NCI-H460 (cell line): ENCODE measurements around the gene EIF3F. TPM values are rescaled to one million over a fixed set of nuclear protein-coding genes. Genes with fewer than 3 reads are reported as not detected.
A peak's percentile ranks its signal among the peaks of the same experiment; 100 is the strongest.

Experiments used
- DNase-seq: peaks from one replicate; pipeline ENCODE4 v3.0.0-alpha.2; 2016; ENCODE audit warnings: low read depth; ENCODE audit errors: extremely low read depth
- total RNA-seq: library from RNA; depleted of rRNA; stranded (reverse); fragments of >200 nt; shearing (Covaris generic); gene quantifications from 2 replicates; pipeline ENCODE4 v1.2.3, GENCODE V29; 2014

The EIF3F gene
- total RNA-seq, 1 experiment from 2014 or later: 223 TPM

DNA sequence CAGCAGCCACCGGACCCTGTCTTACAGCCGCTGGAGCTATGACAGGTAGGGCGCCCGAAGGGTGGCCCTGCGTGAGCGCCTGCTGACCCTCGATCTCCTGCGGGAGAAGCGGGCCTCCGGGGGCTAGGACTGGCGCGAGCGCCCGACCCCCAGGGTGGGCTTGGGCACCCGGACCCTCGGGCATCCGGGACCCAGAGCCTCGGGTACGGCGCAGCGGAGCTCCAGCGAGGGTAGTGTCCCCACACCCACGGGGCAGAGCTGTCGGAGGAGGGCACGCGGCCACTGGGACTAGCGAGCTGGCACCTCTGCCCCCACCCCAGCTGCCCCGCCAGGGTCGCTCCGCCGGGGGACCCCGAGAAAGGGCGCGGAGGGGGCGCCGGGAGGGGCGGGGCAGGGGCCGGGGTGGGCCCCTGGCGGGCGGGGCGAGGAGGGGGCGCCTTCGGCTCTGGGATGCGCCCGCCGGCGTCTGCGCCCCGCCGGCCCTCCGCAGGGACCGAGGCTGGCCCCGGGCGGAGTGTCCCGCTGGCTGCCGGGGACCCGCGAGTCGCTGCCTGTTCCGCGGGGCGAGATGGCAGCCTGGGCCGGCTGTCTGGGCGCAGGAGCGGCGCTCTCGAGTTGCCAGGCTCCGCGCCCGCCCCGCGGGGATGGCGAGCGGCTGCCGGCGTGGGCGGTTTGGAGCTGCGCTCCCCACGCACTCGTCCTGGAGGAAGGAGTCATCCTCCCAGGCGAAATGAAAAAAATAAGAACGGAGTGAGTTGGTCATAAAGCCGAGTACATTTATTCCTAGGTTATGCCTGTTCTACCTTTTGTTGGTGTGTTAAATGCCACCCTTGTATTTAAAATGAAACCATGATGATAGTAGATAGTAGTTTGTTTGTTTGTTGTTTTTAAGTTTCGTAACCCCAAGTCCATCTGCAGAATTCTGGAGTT lies 32.4 kb downstream of the EIF3F start:
- DNase-seq: no peak

DNA sequence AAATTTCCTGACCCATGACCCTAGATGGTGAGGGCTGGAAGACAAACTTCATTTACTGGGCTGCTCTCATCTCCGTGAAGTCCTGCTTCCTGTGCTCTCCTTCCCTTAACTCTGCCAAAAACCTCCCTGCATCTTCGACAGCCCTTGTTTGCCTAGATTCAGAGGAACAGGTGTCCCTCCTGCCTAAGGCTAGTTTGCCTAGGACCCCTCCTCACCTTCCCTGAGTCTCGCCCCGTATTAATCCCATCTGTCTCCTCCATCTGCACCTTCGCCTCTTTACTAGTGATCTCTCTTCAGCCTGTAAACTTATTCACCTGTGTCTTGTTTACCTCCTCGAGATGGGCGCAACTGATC lies 33.1 kb downstream of the EIF3F start:
- no peak for DNase-seq

- no peak for DNase-seq
Observed at GRCh38 chr11:8021920-8022319, 34.8 kb downstream of the EIF3F start.

DNA sequence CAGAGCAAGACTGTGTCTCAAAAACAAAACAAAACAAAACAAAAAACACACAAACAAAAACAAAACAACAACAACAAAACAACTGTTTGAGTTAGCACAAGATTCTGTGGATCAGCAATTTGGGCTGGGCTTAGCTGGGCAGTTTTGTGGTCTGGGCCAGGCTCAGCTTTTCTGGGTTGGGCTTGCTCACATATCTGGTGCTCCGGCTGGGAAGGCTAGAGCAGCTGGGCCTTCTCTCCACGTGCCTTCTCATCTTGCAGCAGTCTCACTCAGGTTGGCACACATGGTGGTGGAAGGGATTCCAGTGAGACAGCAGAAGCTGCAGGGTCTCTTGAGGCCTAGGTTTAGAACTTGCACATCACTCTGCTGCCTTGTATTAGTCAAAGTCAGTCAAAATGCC lies 35.7 kb downstream of the EIF3F start:
- no peak for DNase-seq

GRCh38 chr11:8023831-8024555 lies 36.9 kb downstream of the EIF3F start:
- DNase-seq: no peak

DNA sequence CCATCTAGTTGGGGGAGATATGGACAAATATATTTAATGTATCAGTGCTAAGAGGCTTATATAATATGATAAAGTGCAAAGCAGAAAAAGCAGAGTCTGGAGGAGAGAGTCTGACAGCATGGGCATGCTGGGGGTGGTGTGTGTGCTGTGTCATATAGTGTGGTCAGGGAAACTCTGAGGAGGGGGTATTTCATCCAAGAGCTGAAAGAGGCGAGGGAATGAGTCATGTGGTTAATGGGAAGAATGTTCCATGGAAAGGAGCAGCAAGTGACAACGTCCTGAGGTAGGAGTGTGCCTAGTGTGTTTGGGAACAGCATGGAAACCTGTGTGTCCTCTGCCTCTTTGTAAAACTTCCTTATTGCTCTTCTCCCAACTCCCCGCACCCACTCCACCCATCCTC lies 38.0 kb downstream of the EIF3F start:
- DNase-seq: no peak

DNA sequence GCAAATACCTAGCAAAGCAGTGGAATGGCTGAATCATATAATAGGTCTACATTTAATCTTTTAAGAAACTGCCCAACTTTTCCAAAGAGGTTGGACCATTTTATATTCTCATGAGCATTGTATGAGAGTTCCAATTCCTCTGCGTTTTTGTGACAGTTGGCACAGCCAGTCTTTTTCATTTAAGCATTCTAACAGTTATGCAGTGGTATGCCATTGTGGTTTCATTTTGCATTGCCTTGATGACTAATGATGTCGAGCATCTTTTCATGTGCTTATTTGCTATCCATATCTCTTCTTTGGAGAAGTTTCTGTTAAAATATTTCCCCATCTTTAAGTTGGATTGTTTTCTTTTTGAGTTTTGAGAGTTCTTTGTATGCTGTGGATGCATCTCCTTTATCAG lies 38.7 kb downstream of the EIF3F start:
- no peak for DNase-seq

GRCh38 chr11:8026982-8027381 lies 39.8 kb downstream of the EIF3F start:
- DNase-seq: no peak

- DNase-seq: no peak
Observed at GRCh38 chr11:8028766-8029165, 41.6 kb downstream of the EIF3F start.

GRCh38 chr11:8030526-8031247 lies 43.5 kb downstream of the EIF3F start:
- DNase-seq: no peak

DNA sequence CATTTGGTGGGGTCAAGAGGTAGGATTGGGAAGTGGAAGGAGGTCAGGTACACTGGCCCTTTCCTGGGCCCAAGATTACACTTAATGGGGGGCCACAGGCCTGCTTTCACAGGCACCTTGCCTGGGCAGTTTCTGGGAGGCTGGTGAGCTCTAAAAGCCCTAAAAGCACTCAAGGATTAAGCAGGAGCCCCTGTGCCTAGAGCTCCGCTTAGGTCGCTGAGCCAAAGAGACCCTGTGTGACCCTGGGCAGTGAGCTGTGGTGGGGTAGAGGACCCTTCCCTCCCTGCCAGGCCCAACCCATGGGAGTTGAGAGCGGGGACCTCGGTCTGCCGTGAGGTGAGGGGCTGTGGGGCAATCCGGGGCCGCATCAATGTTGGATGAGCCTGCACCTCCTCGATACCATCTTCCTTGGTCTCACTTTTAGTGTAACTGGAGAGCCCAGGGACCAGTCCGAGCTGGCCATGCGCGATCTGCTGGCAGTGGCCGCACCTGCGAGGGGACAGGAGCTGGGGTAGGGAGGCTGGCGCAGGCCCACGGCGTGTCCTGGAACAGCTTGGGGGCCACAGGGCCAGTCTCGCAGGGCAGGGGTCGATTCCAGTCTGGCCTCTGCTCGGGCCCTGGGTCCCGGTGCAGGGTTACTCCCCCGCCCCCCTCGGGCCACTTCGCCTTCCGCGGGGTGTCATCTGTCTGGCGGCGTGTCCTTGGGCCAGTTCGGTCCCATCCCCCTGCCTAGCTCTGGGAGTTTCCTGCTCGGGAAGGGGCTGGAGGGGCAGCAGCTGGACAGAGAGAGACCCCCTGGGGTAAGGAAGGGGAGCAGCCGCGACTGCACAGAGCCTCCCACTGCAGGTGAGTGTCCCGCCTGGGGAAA lies 44.3 kb downstream of the EIF3F start:
- no peak for DNase-seq

DNA sequence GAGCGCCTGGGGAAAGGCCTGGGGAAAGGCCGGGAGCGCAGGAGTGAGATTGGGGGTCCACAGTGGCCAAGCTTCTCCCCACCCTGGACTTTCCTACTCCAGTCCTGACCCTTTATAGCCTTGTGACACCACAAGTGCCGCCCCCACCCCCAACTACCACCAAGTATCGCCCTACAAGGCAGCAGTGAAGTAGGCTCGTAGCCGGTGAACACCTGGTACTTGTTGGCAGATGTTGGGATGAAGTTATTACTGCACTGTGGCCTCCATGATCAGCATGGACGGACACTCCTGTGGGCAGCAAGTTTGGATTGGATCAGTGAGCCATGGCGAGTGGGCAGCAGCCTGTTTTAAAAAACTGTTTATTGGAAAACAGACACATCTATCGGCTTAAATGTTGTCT lies 45.0 kb downstream of the EIF3F start:
- DNase-seq: no peak

- DNase-seq: no peak
Observed at GRCh38 chr11:8032576-8033304, 45.6 kb downstream of the EIF3F start.

GRCh38 chr11:8033305-8034105 lies 46.4 kb downstream of the EIF3F start:
- DNase-seq: peak; percentile 40

- no peak for DNase-seq
Observed at GRCh38 chr11:8034106-8034585, 47.0 kb downstream of the EIF3F start.

- no peak for DNase-seq
Observed at GRCh38 chr11:8034604-8035190, 47.6 kb downstream of the EIF3F start.

GRCh38 chr11:8035200-8035855 lies 48.2 kb downstream of the EIF3F start:
- no peak for DNase-seq
